CD4-positive, alpha-beta T cell treated with Interleukin-6 for 4 hours (primary cell): ENCODE measurements around the gene HIVEP2.

Experiments
- DNase-seq: peaks from one replicate; pipeline ENCODE4 v3.0.0-alpha.2; 2020; ENCODE audit warnings: mixed read lengths

Gene HIVEP2

DNA sequence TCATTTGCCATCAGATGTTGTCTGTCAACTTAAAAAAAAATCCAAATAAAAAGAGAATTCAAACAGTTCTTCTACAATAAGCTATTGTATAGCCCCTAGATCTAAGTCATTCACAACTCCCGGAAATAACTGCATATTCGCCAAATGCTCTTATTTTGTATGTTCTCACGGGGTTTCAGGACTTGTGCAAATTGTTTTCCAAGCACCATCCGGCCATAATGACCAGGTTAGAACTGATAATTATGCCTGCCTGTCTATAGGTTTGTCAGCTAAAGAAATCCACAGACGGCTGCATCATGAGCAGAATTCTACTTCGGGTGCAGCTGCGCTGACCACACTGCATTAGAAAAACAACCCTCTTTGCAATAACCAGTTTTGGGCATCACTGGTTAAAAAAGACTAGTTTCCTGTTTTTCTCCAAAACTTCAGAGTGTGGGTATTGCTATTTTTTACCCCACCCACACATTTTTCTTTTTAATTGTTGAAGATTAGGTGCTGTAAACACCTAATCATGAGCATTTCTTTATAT lies 87.7 kb downstream of the HIVEP2 start:
- peak; percentile 51 for DNase-seq

DNA sequence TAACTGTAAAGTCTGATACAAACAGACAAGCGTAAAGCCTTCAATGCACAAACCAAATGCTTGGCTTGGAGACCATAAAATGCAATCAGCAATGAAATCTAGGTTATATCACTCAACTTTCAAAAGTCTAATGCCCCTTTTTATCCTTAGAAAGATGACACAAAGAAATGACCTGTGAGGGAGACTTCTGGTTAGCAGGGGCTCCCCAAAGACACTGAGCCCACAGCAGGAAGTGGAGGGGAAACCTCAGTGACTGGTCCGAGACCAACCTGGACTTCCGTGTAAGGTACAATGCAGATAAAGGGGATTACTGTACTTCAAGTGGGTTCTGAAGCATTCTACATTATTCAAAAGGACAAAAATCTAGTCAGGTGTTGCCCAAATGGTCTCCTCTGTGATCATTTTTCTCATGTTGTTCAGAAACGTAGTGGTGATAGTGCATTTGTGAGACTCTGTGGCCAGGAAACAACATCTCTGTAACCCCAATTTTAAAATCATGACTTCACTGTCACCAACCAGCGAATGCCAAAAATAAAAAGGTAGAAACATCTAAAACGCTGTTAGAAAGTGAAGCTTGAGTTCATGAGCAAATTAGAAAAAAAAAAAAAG lies 88.2 kb downstream of the HIVEP2 start:
- peak; percentile 43 for DNase-seq

DNA sequence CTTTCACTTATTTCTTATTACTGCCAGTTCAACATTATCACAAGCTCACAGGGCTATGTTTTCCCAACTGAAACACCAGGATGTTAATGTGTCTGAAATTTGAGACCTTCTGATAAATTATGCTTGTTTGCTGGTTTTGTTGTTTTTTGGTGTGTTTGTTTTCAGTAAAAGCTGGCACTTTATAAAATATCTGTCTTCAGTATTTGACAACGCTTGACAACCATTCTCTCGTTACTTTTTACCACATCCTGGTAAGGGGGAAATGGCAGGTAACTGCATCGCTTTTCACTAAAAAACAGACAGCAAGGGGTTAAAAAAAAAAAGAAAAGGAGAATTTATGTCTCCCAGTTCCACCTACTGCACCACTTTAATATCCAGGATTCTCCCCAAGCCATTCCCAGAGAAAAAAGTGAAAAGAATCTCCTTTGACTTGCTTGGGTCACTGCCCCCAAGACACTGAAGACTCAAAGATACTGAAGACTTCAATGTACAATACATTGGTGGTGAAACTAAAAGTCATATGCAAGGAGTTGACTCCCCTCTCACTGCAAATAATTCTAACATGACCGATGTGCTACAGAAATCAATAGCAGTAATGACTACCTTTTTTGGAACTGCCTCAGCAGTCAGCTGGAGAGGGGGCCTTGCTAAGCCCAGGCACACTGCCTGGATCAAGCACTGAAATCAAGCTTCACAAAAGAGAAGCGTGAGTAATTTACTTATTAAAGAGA lies 88.9 kb downstream of the HIVEP2 start:
- peak; percentile 43 for DNase-seq

DNA sequence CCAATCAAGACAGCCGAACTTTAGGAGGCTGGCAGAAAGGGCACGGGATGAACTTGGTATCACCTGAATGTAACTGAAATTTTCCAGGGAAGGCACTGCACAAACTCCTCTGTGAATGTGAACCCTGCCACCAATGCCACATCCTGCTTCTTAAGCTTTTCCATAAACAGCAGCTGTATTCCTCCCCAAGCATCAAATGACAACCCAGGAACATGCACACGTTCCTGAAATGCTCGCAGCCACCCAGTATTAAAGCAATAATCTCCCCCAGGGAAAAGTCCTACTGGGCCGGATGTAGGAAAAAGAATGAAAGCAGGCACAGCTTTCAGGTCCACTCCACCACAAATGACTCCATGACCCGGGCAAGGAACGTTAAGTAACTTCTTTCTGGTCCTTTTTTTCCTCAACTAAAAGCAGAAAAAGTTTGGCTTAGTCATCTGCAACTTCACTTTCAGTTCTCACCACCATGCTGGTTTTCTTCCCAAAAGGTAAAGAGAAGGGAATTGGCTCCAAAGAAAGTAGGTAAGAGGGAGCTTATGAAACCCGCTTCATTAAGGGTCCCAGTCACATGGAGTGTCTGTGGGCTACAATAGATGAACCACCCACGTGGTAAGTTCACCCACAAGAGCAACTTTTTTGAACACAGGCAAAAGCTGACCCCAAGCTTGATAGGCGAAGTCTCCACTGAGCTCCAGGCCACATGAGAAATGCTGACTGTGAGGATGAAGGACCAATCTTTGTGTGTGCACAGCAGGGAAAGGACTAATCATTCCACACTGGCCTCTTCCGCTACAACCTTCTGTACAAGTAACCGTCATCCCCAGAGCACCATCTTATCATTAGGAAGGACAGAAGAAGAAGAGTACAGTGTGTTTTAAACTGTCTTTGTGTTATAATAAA lies 90.1 kb downstream of the HIVEP2 start:
- DNase-seq, result no peak

DNA sequence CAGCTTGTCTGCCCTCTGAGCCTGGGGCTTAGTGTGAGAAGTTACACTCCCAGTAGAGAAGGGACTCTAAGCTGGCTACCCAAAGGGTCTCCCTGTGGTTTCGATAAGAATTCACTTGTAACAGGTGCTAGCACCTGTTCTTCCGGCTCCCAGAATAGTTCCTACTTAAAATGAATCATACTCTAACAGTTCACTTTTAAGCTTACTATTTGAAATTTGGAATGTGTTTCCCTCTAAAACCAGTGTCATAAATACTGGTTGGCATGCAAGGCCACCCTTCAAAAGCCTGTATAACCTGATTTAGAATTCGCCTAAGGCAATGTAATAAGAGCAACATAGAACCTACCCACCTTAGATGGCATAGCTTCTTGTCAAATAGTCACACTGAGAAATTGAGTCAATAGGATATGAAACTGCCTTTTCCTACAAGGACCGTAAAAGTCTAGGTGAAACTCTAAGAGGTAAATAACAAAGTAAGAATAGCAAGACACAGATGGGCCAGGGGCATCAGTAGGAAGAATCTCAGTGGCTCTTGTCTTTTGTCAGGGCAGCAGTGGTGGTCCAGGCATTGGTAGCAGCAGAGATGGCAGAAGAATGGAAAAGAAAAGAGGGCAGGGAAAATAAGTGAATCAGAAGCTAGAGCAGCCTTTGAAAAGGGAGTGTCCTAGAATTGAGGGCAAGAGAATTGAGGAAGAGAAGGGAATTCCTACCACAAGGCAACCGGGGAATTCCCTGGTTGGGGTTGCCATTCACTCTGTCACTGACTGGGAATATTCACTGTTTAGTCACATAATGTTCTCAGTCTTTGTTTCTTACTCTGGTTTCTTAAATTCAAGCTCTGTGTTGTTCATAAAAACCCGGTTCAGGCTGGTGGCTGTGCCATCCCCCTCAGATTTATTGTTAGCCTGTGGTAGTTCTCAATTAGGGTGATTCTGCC lies 91.5 kb downstream of the HIVEP2 start:
- DNase-seq, result no peak

DNA sequence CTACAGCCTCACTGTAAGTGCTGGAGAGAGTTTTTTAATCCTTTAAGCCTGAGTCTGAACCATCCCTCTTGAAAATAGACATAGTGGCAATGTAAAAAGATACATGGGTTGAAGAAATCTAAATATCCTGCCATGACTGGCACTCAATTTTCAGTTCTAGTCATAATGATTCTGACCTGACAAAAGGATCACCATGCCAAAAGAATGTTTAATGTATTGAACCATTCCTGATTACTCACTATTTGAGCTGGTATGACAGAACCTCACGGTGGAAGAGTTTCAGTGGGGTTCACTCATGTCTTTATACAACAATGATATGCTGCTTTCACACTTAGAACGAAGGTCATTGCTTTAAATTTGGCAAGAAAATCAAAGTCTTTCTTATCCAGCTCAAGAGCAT lies 93.4 kb downstream of the HIVEP2 start:
- DNase-seq, result no peak

DNA sequence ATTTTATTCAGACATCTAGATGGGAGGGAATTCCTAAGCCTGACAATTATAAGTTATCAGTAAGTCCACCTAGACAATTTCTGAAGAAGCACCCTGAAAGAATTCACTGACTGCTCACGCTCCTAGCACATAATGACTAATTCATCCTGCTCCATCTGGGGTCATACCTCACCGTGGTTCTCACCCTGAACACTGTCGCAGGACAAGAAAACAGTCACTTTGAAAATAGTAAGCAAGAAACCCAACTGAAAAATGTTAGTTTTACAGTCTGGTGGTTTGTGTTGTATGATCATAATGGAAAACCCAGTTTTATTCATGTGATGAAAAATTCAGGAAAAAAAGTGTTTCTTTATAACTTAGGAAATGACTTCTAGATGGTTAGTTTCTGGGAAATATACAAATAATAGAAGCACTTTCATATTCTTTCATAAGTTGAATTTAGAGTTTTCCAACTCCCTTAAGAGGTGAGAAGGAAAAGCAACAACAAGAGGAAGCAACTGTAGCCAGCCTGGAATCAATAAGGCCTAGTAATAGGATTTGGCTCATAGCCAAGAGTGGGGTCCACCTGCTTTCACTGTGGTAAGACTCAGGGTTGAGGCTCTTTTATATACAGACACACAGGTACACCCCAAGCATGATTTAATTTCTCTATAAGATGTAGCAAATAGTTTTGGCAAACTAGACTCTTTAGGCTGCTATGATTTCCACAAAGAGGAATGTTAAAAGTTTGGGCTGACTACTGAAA lies 94.1 kb downstream of the HIVEP2 start:
- DNase-seq, result peak; percentile 62

DNA sequence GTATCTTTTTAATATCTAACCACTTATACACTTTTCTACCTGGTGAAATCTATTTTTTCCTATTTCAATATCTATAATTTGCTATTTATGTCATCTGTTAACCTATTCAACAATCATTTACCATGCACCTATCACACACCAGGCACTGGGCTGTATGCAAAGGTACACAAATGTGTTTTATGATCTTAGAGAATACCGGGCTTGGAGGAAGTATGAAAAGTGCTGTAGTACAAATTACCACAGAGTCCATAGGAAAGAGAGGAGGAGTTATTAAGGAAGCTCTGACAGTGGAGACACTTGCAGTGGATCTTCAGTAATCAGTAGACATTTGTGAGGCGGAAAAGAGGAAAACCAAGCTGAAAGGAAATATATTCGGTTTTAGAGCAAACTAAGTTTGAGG lies 96.0 kb downstream of the HIVEP2 start:
- no peak for DNase-seq

DNA sequence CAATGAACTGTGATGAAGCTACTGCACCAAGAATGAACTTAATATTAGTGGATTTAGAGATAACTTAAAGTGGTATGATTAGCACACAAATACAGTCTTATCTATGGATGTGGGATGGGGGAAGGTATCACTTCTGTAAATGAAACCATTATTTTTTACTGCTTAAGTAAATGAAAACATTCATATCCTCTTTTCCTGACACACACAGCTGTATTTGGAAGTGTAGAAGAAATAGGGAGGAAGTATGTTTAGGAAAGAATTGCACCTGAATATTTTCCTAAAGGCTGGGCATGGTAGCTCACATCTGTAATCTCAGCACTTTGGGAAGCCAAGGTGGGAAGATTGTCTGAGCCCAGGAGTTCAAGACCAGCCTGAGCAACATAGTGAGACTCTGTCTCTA lies 96.8 kb downstream of the HIVEP2 start:
- no peak for DNase-seq

DNA sequence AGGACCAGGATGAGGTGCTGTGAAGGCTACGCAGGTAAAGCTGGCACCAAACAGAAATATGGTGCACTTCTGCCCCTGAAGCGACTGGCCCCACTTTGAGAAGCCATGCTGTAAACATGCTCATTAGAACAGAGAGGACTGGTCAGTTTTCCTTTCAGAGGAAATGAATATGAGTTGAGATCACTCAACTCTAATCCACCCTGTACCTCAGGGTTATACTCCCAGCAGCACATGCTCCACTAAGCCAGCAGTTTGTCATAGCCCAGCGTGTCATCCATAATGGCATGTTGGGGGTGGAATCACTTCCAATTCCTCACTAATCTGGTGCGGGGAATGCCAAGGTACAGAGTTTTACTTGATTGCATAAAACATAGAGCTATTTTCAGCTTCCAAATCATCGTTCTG lies 98.1 kb downstream of the HIVEP2 start:
- no peak for DNase-seq

DNA sequence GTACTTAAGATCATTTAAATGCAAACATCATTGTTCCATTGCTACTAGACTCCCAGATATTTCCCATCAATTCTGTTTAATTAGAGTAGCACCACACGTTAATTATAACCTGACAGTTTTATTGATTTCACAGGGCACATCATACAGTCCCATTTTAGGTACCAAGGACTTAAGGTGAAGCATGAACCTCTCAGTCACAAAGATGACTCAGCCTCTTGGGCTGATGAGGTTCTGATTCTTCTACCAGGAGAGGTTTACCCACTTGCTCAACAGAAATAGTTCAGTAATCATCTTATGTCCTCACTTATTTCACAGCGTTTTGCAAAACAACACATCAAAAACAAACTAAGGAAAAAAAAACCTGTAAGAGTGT lies 98.5 kb downstream of the HIVEP2 start:
- peak; percentile 53 for DNase-seq

DNA sequence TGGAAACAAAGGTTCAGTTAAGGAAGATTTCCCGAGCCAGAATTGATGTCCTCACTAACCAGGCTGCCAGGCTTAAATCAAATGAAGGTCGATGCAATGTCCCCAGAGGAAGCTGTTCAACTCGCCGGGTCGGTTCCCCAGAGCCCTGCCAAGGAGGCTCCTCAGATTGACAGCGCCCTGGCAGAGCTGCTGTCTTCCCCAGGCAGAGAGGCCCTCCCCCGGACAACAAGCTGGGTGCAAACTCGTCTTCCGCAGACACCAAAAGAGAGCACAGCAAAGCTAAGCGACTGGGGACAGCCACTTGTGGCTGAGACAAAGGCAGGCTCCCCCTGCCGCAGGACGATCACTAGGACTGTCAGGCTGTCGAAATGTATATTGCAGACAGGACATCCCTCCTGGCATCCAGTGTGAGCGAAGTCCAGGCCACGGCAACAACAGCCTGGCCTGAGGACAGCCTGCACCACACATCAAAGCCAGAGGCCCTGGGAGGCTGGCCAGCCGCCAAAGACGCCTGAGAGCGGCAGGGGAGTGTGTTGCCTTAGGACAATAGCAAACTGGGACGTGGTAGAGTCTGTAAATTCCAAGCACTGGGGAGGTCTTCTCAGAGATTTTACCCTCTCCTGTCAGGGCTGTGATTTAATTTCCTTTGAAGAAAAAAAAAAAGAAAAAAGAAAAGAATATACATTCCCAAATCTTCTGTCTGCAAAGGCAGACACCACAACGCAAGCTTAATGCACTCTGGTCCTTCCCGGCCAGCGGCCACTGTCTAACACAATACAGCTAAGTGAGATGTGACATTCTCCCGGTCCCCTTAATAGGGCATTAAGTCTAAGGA lies 99.1 kb downstream of the HIVEP2 start:
- peak; percentile 71 for DNase-seq

DNA sequence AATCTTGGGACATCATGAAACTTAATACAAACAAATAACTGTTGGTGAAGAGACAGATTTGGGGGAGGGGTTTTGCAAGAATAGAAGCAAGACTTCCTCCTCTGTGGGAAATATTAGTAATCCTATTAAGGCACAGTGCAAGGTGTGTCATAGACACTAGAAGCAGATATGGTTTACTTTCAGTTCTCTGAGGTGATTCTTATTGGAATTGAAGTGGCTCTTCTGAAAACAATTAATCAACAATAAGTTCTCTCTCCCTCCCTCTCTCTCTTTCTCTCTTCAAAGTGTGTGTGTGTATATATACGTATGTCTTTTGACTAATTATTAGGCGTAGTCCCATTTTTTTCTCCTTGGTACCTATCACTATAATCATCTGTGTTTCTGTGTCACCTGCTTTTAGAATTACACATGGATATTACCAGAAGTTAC lies 99.8 kb downstream of the HIVEP2 start:
- no peak for DNase-seq

DNA sequence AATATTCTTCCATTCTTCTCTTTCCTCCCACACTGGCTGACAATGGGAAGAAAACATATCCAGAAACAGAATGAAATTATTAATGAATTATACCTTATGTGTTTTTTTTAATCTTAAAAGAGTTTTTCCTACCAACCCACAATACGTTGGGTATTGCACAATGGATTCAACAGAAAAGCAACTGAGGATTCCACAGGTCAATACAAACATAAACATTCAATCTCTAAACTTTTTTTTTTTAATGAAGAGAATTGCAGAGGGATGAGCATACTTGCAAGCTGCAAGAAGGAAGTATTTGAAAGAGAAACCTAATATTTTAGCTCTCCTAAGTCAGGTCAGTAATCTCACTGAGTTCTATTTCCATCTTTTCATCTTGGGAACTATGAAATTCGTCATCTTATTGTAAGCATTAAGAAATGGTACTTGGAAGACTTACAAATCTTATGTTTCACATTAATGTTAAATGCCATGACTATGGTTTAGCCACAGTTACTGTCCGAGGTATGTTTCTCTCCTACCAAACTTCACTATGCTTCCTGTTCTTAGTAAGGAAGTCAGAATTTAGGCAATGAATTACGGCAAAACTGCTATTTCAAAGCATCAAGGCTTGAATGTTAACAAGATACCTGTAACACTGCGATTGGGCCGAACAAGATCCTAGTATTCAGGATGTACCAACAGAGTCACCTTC lies 100.8 kb downstream of the HIVEP2 start:
- DNase-seq, result no peak

DNA sequence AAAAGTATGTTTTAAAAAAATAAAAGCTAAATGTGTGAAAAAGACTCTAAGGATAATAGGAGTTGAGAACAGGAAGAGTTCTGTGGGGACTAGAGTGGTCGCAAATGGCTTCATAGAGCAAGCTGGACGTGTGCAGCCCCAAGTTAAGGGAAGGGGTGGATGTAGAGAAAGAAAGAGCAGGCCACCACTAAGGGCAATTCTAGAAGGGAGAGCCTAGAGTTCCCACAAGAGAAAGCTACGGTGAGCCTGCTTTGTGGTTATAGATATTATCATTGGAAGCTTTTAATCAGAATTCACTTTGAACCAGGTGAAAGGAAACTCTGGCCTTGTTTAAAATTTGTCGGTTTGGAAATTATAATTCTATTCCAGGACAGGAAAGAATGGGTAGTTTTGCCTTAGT lies 101.6 kb downstream of the HIVEP2 start:
- DNase-seq, result no peak

DNA sequence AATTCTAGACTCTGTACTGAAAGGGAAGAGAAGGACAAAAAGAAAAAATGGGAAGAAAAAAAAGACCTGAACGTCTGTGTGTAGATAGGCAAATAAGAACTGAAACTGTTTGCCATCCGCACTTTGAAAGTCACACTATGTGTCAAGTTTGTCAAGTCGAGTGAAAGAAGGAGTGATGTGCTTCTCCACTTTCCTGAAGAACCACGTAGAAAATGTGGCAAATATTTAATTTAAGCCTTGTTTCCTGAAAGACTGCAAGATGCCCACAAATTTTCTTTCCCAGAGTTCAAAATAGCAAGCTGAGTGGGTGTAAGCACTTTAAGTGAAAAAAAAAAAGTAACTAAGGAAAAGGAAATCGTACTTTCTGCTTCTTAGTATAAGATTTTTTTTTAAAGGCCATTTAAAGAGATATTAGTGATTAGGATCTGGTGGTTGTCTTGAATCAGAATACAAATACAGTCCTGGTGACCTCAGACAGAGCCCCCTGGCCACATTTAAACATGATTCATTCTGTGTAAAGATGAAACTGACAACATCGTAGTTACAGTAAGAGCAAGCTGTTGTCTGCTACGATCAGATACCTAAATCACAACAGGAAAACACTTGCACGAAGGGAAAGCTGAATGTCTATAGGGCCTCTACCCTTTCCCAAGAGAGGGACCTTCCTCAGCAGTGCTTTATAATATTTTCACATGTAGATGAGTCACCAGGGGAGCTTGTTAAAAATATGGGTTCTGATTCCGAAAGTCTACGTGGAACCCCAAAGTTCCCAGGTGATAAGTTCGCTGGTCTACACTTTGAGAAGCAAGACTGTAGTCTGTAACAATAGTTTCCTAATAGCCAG lies 102.3 kb downstream of the HIVEP2 start:
- peak; percentile 72 for DNase-seq

DNA sequence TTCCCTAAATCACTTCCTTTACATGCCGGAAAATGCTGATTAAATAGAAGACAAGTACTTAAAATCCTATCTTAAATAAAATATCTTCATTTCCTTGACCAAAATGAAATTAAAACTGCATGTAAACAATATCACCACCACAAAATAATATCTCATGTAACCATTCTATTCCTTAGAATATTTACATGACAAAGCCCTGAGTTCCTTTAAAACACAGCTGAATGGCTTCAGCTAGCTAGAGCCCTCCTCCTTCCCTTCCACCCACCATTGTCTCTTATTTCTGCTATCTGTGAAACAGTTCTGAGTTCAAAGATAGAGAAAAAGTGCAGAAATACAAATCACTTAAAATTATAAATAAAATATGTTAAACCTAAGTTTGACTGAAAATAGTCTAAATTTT lies 103.1 kb downstream of the HIVEP2 start:
- DNase-seq, result no peak

DNA sequence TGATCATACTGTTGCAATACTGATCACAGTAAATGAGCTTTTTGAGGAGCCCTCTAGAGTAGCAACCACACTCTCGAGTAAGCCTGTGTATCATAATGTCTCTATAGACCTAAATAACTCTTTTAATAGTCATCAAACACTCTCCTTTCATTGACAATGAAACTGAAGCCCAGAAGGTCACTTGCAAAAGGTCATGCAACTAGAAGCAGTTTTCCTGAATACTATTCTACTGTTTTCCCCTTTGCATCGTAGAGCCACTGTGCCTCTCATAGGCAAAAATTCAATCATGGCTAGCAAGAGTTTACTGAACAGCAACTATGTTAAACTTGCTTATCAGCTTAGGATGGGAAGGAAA lies 105.3 kb downstream of the HIVEP2 start:
- no peak for DNase-seq
